ENCODE measurements around the gene SEZ6L.

DNA sequence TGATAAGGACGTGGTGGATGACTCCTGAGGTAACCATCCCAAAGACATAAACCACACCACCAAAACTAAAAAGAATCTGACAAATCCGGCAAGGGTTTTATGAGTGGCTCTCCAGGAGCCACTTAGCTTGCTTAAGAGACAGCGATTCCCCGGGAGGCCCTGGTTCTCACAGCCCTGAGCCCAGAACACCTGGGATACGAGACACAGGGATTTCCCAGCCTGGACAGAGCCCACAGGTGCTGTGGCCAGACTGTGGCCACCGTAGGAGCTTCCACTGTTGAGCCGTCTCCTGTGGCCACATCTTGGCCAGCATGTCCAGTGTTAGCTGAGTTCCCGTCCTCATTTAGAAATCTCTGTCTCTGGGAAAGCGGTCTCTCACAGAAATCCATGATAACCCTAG lies 188.6 kb downstream of the SEZ6L start:
- TF ChIP-seq, protein P1, sequence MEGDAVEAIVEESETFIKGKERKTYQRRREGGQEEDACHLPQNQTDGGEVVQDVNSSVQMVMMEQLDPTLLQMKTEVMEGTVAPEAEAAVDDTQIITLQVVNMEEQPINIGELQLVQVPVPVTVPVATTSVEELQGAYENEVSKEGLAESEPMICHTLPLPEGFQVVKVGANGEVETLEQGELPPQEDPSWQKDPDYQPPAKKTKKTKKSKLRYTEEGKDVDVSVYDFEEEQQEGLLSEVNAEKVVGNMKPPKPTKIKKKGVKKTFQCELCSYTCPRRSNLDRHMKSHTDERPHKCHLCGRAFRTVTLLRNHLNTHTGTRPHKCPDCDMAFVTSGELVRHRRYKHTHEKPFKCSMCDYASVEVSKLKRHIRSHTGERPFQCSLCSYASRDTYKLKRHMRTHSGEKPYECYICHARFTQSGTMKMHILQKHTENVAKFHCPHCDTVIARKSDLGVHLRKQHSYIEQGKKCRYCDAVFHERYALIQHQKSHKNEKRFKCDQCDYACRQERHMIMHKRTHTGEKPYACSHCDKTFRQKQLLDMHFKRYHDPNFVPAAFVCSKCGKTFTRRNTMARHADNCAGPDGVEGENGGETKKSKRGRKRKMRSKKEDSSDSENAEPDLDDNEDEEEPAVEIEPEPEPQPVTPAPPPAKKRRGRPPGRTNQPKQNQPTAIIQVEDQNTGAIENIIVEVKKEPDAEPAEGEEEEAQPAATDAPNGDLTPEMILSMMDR (IDR thresholded peaks at IDR 0.05) = no peak
- no peak for TF ChIP-seq POLR2A (IDR thresholded peaks at IDR 0.05)

Data from lower leg skin (tissue), 3 donors.